ENCODE data around the gene ARNT2. TPM values are rescaled to one million over a fixed set of nuclear protein-coding genes. Genes with fewer than 3 reads are reported as not detected.
A peak's percentile ranks its signal among the peaks of the same experiment; 100 is the strongest.

ARNT2 gene
- polyA plus RNA-seq, 3 donors = 63.6 to 68.3 (median 67.9) TPM

DNA sequence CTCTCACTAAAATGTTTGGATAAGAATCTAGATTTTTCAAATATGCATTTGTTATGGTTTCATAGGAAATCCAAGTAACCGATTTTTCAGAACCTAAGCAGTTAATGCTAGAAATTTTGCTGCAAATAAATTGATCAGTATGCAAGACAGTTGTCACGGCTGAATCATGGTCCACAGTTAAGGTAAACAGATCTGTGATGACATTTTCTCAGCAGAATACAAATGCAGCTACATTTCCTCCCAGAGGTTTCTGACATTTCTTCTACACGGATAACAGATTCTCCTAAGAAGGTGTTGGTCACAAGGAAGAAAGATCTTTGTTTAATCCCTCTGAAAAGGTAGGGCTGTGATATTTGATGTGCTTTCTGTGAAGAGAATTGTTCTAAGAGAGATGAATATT lies 36.9 kb downstream of the ARNT2 start:
- DNase-seq (ENCODE audit: low read depth in 3 of 3, low spot score in 2 of 3) = no peak

DNA sequence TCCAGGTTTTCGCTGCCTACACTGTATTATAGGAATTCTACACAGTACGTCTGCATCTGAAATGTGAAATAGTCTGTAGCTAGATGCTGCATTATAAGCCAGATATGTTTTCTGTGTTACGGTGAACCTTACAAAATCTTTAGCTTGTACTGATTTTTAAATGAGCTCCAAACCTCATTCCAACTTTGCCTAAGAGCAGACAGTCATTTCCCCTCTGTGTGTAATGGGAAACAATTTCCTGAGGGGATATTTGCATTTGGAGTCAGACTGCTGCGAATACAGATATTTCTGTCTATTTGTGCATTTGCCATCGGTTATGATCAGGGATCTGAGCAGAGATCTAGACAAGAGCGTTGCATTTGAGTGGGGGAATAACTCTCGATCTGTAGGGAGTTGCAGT lies 37.5 kb downstream of the ARNT2 start:
- no peak for DNase-seq (ENCODE audit: low read depth in 3 of 3, low spot score in 2 of 3)

DNA sequence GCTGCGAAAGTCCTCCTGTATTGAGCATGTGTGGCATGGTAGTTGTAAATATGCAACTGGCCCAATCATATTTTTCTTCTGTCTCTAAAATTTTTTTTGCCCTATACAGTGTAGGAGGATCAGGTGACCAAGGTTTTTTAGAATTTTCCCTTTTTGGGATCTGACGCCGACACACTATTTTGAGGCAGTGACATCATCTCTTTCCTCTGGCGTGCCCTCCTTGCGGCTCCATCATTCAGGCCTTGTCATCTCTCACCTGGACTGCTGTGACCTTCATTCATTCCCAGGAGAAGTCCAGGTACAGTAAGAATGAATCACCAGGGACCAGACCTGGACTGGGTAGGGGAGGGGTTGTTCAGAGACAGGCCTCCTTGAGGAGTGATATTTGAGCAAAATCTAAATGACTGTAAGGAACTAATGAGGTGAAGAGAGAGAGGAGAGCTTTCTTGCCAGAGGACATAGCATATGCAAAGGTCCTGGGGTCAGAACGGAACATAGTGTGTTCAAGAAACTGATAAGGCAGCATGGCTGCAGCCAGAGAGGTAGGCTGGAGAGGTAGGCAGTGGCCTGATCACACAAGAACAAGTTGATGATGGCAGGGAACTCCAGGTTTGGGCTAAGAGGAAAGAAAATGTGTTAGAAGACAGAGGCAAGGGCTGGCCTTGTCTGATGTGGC lies 38.7 kb downstream of the ARNT2 start:
- no peak for DNase-seq (ENCODE audit: low read depth in 3 of 3, low spot score in 2 of 3)

DNA sequence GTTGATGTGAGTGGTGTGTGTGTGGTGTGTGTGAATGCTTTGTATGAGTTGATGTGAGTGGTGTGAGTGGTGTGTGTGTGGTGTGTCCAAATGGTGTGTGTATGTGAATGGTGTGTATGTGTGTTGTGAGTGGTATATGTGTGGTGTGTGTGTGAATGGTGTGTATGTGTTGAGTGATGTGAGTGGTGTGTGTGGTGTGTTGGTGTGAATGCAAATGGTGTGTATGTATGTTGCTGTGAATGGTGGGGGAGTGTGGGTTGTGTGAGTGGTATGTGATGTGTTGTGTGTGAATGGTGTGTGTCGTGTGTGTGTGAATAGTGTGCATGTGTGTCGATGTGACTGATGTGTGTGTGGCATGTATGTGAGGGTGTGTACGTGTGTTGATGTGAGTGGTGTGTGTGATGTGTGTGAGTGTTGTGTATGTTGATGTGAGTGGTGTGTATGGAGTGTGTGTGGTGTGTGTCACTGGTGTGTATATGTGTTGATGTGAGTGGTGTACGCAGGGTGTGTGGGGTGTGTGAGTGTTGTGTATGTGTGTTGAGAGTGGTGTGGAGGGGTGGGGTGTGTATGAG lies 40.6 kb downstream of the ARNT2 start:
- no peak for DNase-seq (ENCODE audit: low read depth in 3 of 3, low spot score in 2 of 3)

DNA sequence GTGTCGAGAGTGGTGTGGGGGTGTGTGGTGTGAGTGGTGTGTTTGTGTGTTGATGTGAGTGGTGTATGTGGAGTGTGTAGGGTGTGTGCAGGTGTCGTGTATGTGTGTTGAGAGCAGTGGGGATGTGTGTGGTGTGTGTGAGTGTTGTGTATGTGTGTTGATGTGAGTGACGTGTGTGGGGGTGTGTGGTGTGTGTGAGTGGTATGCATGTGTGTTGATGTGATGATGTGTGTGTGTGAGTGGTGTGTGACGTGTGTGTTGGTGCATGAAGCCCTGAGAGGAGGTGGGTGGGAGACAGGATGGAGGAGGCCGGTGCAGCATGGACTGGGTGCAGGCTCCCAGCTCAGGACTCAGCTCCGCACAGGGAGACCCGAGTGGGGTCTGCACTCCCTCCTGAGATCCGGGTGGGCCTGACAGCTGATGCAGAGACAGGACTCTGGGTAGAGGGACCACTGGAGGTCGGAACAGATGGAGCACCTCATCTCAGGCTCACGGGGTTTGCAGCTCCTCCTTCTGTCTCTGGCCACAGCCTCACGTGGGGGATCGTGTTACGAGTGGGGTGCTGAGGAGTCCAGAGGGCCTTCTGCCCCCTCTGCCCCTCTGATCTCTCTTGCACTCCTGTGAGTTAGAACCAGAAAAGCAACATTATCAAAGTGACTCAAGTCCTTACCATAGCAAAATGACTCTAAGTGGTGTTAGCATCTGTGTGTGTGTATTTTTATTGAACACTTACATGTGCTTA lies 41.3 kb downstream of the ARNT2 start:
- no peak for DNase-seq (ENCODE audit: low read depth in 3 of 3, low spot score in 2 of 3)

DNA sequence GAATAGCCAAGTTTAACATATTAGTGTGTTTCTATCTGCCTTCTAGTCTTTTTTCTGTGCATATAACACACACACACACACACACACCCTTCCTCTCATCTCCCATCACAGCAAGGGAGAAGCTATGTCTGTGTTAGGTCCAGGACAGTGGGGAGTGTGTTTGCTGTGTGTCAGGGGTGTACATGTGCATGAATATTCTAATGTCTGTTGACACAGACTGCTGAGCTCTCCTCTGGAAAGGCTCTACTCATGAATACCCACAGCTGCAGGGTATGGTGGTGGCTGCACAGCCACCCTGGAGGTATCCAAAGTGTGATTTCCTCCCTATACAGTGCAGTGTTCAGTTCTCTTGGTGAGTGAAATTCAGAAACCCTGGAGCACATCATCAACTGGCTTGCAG lies 42.9 kb downstream of the ARNT2 start:
- DNase-seq (ENCODE audit: low read depth in 3 of 3, low spot score in 2 of 3) = no peak

DNA sequence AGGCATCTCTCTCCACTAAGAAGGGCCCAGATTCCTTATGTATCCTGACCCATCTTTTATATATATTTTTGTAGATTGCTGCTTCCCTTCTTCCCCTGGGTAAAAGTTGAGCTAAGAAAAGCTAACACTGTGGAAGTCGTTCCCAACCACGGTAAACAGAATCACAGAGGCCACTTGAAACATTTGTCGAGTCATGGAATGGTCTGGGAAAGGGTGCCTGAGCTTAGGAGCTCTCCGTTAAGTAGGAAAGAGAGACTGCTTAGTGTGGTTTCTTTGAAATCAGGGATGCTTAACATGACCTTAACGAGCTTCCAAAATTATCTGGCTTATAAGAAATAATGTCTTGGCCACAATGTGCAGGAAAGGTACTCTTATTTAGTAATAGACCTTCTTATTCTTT lies 45.6 kb downstream of the ARNT2 start:
- DNase-seq (ENCODE audit: low read depth in 3 of 3, low spot score in 2 of 3) = no peak

DNA sequence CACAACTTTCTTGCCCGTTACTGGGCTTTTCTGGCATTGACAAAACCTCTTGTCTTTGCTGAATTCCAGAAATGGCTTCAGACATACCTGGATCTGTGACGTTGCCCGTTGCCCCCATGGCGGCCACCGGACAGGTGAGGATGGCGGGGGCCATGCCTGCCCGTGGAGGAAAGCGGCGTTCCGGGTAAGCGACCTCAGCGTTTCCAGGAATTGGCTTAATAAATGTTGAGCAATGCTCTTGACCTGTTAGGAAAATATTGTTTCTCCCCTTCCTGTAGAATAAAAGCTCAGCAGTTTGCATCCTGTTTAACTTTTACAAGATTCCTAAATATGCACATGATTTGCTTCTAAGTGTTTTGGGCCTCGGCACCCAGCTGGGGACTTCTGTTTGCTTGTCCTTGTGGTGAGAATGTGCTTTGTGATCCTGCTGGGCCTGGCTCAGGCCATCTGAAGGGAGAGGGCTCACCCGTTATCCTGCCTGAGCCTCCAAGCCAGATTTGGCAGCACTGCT lies 46.7 kb downstream of the ARNT2 start:
- no peak for DNase-seq (ENCODE audit: low read depth in 3 of 3, low spot score in 2 of 3)

DNA sequence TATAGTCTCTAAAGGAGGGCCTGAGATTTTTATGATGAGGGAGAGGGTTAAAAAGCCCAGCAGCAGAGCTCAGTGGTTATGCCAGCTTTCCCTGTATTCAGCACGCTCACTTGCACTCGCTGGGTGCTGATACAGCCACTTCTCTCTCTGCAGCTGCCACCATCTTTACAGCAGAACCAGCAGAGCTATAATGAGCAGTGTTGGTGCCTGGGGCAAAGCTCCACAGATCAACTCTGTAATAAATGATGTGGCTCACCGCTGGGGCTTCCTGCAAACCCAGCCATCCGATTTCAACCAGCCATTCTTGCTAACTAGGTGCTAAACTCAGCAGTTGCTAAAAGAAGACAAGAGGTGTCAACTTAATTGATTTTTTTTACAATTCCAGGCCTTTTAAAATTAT lies 48.0 kb downstream of the ARNT2 start:
- no peak for DNase-seq (ENCODE audit: low read depth in 3 of 3, low spot score in 2 of 3)

DNA sequence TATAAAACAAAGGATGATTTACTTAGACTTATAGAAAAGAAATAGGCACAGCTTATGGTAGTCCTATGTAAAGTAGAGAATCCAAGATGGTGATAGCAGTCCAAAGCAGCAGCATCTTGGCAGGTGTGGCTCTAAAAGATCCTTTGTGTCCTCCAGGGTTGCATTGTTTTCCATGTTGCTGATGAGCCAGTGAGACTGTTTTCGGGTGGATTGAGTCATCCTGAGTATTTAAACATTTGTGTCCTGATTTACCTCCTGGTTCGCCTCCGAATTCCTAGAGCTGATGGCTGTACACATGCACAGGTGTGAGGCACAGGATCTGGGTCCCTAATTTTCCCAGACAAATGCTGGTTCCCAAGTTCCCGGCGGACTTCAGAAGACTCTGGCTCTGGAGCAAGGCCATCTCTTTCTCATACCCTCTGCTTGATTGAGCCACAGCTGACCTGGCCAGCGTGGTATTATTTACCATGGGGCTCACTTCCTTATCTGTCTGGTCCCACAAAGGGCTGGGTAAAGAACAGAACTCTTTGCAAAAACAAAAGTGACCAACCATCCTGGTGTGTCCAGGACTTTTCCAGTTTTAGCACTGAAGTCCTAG lies 51.0 kb downstream of the ARNT2 start:
- DNase-seq (ENCODE audit: low read depth in 3 of 3, low spot score in 2 of 3) = no peak

DNA sequence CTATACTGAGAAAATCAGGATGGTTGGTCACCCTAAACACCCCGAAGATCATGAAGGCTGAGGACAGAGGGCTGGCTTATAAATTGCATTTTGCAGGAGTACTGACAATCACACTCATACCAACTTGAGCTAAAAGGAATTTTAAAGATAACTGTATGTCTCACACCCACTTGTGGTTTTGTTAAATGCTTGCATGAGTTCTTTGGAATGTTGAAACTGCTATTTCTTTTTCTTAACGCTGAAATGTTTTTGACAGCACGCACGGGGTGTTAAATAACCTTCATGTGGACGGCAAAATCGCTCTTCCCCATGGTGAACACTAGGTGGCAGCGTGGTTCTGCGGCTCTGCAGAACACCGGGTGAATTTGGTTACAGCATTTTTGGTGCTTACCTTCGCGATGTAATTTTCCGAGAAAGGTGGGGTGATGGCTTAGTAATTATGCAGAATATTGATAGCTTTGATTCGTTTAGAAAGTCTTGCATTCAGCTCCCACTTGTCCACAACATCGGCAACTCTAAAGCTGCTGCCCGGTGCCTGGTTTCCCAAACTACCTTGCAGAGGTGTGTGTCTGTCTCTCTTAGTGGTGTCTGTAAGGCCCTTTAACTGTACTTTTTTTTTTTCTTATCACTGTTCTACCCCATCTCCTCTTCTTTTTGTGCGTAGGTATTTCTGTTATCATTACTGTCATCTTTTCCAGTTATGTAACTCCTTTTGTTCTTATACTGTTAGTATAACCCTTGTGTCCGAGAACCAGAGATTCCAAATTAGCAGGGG lies 51.7 kb downstream of the ARNT2 start:
- peak; percentile 26 to 43 (median 42) for DNase-seq (ENCODE audit: low read depth in 3 of 3, low spot score in 2 of 3)

DNA sequence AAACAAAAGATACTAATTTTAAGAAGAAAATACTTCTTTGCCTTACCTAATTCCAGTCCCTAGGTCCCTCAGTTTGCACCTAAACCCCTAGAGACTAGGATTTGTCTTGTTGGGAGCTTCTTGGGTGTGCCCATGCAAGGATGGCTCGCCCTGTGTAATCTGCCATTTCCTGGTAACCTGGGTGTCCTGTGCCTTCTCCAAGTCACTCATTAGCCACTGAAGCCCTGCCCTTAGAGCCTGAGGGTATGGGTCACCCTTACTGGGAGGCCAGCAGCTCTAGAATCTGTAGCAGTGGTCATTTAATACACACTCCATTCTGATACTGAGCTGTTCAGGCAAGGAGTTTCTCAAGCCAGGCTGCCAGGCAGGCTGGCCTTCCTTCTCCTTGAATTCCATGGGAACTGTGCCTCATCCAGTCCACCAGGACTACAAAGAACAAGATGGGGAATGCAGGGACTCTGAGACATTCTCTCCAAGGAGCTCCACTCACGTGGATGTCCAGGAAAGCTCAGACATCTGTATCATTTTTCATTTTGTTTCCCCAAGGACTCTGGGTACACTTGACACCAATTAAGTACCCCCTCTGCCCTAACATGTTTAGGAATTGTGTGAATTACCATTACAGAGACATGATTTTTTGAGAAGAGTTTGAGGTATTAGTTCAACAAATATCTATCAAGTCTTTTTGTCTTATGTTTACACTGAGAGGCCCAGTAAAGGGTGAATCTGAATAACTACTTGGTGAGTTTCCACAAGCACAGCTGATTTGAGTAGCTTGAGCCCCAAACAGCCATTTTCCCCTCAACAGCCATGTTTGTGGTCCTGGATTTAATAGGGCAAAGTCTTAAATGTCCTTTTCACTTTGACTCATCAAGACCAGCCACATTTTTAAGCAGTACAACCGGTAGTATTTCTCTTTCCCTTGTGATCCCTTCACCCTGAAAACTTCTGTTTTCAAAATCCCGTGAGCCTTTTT lies 52.6 kb downstream of the ARNT2 start:
- no peak for DNase-seq (ENCODE audit: low read depth in 3 of 3, low spot score in 2 of 3)

DNA sequence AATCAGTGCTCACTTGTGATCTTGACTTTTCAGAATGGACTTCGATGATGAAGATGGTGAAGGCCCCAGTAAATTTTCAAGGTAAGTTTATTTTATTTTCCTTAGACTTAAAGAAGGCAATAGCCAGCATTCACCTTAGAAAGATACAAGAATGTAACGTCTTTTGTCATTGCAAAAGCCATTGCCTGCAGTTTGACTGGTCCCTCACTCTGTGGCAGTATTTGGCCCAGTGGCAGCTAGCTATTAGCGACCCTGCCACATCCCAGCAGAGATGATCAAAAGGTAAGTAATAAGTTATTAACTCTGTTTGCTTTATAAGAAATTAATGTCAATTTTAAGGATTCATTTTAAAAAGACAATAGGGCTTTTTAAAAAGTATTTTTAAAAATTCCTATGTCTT lies 53.7 kb downstream of the ARNT2 start:
- no peak for DNase-seq (ENCODE audit: low read depth in 3 of 3, low spot score in 2 of 3)

DNA sequence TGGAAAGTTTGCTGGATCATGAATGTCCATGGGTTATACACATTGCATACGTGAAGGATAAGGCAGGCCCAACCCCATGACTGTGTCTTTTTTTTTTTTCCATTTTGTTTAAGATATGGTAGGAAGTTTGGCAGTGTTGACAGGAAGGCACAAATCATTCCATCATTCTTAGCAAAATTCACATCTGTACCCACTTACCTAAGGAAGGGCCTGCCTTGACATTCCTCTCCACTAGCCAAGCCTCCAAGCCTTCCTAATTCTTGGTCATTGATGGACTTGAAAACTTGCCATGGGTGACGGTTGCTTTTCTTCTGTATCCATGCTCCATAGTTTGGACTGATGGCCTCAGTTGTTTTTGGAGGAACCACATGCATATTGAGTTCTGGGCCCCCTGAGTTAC lies 54.4 kb downstream of the ARNT2 start:
- no peak for DNase-seq (ENCODE audit: low read depth in 3 of 3, low spot score in 2 of 3)

DNA sequence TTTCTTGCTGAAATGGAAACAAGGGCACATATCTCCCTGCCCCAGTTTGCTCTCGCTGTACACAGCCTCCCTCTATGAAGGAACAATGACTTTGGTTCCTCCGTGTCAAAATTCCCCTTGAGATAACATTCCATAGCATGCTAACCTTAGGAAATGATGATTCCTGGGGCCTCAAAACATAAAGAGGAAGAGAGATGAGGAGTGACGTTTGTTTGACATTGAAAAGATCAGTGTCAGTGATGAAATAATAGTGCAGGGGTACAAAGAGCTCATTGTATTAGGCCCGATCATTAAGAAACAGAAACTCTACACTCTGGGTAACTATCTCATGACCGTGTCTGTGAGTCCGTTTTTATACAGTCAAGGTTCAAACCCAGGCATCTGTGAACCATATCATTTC lies 55.2 kb downstream of the ARNT2 start:
- DNase-seq (ENCODE audit: low read depth in 3 of 3, low spot score in 2 of 3) = no peak

DNA sequence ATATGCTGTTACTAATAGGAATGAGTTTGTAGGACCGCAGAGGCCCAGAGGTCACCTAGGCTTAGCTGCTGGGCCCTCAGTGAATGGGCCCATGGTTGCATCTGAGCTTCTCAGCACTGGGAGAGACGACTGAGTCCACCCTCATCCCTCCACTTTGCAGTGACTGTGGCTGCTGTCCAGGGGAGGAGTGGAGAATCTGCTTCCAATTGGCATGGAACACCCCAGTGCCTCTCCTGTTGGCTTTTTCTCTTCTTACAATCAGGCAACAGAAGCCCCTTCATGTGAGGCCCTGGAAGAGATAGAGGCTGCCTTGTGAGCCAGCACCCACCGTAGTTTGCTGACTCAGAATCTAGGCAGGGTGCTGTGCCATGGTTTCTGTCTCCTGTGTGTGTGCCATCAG lies 55.6 kb downstream of the ARNT2 start:
- no peak for DNase-seq (ENCODE audit: low read depth in 3 of 3, low spot score in 2 of 3)

DNA sequence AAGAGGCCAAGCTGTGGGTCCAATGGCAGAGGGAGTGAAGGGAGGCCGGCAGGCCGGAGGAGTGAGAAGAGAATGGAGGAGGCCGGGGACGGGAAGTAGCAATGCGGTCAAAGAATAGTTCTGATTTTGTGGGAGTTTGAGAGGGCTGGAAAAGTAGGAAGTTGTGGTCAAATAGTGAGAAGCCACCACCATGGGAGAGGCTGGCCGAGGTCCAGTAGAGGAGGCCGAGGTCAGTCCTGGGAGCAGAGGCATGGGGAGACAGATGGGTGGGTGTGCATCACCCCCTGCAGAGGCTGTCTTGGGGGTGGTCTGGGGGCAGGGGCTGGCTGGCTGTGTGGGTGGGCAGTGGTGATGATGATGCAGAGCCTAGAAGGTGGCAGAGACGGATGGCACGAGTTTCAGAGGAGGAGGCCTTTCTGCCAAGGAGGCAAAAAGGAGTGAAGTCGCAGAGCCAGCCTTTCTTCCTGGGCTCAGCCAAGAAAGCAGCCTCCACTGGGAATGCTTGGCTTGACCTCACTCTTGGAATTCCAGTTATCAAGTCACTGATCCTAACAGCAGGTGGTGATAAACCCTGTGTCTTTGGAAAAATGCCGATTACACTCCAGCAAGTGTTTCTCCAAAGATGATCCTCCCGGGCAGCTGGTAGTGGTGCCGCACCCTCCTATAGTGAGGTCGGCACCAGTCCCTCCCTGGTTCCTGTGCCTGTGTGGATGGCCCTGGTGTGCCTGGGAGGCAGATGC lies 57.3 kb downstream of the ARNT2 start:
- no peak for DNase-seq (ENCODE audit: low read depth in 3 of 3, low spot score in 2 of 3)

DNA sequence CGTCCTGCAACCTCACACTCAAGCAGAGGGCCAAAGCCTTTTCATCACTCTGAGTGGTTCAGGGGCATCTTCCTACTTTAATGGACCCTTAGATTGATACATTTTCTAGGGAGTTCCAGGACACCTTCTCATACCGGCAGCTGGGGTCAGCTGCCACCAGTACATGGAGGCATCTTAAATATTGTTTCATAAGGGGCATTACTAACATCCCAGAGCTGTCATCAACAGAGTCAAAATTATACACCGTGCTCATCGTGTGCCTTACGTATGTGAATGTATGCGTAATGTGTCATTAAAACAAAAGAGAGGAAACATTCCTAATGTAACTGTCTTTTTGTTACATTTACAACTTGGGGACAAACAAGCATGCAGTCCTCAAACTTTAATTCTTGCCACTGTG lies 57.9 kb downstream of the ARNT2 start:
- DNase-seq (ENCODE audit: low read depth in 3 of 3, low spot score in 2 of 3) = no peak

All from right renal cortex interstitium (tissue), 3 donors.